H1 (cell line): ENCODE measurements around the gene AP1S3. TPM values are rescaled to one million over a fixed set of nuclear protein-coding genes. Genes with fewer than 3 reads are reported as not detected.

Experiments
- POLR2A ChIP-seq, 2 experiments: IDR thresholded peaks; 1 replicate in 1 of 2; 2 replicates in 1 of 2; pipeline ENCODE4 v1.6.1; 2011; ENCODE audit warnings: low read depth in 2 of 2, low read length in 2 of 2, mild to moderate bottlenecking in 2 of 2; ENCODE audit errors: control extremely low read depth in 1 of 2
- SIX5 ChIP-seq: IDR thresholded peaks from 2 replicates; pipeline ENCODE4 v1.6.1; 2011; ENCODE audit warnings: mild to moderate bottlenecking, low read depth, low read length
- polyA plus RNA-seq, 7 experiments: library from polyadenylated mRNA; depleted of rRNA in 3 of 7; stranded (reverse) in 5 of 7; unstranded in 2 of 7; fragments of >200 nt in 5 of 7; fragments of 200-250 nt in 2 of 7; gene quantifications; 1 replicate in 5 of 7; 2 replicates in 1 of 7; 4 replicates in 1 of 7; pipeline versions ENCODE4 v1.2.1 to v1.2.3, GENCODE V29; 2011 to 2013; ENCODE audit warnings: missing spikeins in 2 of 7, mixed read lengths in 2 of 7
- total RNA-seq: library from RNA; stranded (reverse); fragmentation: NEBNext Ultra II Directional; extraction: Animal tissue kit (Norgen Biotek cat#: 25700); gene quantifications from 2 replicates; pipeline ENCODE4 v1.2.1, GENCODE V29; 2021

Gene AP1S3
- total and polyA plus RNA-seq, 2 of the 8 experiments (the other 6 are each of a cell fraction or from before 2014, with no cell fraction given), result 3.9 to 20.2 TPM

GRCh38 chr2:223735035-223735640, 102.2 kb downstream of the AP1S3 start (continued):
- TF ChIP-seq SIX5 (no peak), POLR2A (IDR thresholded peaks at IDR 0.05; ENCODE audit: control extremely low read depth in 1 of 2, low read depth in 2 of 2, low read length in 2 of 2) (no peak)
